ENCODE results near the gene PTPRJ. TPM values are rescaled to one million over a fixed set of nuclear protein-coding genes. Genes with fewer than 3 reads are reported as not detected.
A peak's percentile ranks its signal among the peaks of the same experiment; 100 is the strongest.

Gene PTPRJ
- total RNA-seq, 1 donor = 10.9 TPM

DNA sequence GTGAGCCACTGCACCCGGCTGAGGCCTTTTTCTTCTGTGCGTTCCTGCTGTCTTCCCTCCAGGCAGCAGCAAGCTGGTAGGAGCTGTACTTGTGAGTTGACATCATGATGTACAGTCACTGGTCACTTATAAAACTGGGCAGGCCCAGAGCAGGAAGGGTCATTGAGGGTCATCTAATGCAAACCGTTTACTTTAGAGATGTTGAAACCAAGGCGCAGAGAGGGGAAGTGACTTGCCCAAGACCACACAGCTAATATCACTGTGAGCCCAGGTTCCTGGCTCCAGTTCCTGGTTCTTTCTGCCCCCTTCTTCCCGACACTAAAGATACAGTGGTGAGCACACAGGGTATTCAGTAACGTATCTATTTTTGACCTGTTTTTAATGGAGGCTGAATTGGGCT, 27.3 kb downstream of the PTPRJ start:
- H3K9me3 ChIP-seq (ENCODE audit: low read depth, low read length) = no peaks in the 10 kb centered on the region
- peaks cover 78% of the 10 kb centered on the region for H3K79me2 ChIP-seq (ENCODE audit: insufficient read depth, low read length)
- peak overlapping the region; percentile 29 for H3K27ac ChIP-seq (ENCODE audit: low read depth, low read length)
- no peaks in the 10 kb centered on the region for H3K27me3 ChIP-seq (ENCODE audit: insufficient read depth, low read length)
- TF ChIP-seq, protein P1, sequence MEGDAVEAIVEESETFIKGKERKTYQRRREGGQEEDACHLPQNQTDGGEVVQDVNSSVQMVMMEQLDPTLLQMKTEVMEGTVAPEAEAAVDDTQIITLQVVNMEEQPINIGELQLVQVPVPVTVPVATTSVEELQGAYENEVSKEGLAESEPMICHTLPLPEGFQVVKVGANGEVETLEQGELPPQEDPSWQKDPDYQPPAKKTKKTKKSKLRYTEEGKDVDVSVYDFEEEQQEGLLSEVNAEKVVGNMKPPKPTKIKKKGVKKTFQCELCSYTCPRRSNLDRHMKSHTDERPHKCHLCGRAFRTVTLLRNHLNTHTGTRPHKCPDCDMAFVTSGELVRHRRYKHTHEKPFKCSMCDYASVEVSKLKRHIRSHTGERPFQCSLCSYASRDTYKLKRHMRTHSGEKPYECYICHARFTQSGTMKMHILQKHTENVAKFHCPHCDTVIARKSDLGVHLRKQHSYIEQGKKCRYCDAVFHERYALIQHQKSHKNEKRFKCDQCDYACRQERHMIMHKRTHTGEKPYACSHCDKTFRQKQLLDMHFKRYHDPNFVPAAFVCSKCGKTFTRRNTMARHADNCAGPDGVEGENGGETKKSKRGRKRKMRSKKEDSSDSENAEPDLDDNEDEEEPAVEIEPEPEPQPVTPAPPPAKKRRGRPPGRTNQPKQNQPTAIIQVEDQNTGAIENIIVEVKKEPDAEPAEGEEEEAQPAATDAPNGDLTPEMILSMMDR (IDR thresholded peaks at IDR 0.05; ENCODE audit: extremely low read depth, low read depth, low read length) = no peak
- H3K36me3 ChIP-seq (ENCODE audit: insufficient read depth, low read length) = no peaks in the 10 kb centered on the region
- H3K4me3 ChIP-seq (ENCODE audit: insufficient read depth, low read length) = no peak overlapping the region
- H2AFZ ChIP-seq (ENCODE audit: low read length) = no peak overlapping the region
- H3K4me1 ChIP-seq (ENCODE audit: insufficient read depth, low read length) = peaks cover 41% of the 10 kb centered on the region
- peaks cover 27% of the 10 kb centered on the region for H4K20me1 ChIP-seq (ENCODE audit: insufficient read depth, low read length)
- no peak for DNase-seq (ENCODE audit: insufficient read length, low spot score, missing footprints)
- no peak overlapping the region for H3K4me2 ChIP-seq (ENCODE audit: insufficient read depth, low read length)

DNA sequence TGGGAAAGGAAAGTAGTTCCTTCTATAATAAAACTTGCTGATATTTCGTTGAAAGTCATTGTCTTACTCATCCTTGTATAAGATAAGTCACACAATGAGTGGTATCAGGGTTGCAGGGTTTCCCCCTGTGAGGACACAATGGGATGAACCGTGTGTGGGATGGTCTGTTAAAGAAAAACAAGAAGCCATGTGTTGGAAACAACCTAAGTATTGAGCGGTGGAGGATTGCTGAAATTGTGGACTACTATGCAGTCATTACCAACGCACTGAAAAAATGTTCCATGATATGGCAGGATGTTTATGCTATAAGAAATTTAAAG, 28.6 kb downstream of the PTPRJ start:
- Histone ChIP-seq H3K4me3 (ENCODE audit: insufficient read depth, low read length) (no peak overlapping the region), H3K79me2 (ENCODE audit: insufficient read depth, low read length) (peaks cover 79% of the 10 kb centered on the region), H3K27ac (ENCODE audit: low read depth, low read length) (no peak overlapping the region), H2AFZ (ENCODE audit: low read length) (no peak overlapping the region), H3K9me3 (ENCODE audit: low read depth, low read length) (no peaks in the 10 kb centered on the region), H4K20me1 (ENCODE audit: insufficient read depth, low read length) (peaks cover 34% of the 10 kb centered on the region), H3K36me3 (ENCODE audit: insufficient read depth, low read length) (no peaks in the 10 kb centered on the region), H3K4me2 (ENCODE audit: insufficient read depth, low read length) (no peak overlapping the region), H3K4me1 (ENCODE audit: insufficient read depth, low read length) (peaks cover 51% of the 10 kb centered on the region), H3K27me3 (ENCODE audit: insufficient read depth, low read length) (no peaks in the 10 kb centered on the region)
- TF ChIP-seq, protein P1 (IDR thresholded peaks at IDR 0.05; ENCODE audit: extremely low read depth, low read depth, low read length) = no peak
- DNase-seq (ENCODE audit: insufficient read length, low spot score, missing footprints) = peak; percentile 21

DNA sequence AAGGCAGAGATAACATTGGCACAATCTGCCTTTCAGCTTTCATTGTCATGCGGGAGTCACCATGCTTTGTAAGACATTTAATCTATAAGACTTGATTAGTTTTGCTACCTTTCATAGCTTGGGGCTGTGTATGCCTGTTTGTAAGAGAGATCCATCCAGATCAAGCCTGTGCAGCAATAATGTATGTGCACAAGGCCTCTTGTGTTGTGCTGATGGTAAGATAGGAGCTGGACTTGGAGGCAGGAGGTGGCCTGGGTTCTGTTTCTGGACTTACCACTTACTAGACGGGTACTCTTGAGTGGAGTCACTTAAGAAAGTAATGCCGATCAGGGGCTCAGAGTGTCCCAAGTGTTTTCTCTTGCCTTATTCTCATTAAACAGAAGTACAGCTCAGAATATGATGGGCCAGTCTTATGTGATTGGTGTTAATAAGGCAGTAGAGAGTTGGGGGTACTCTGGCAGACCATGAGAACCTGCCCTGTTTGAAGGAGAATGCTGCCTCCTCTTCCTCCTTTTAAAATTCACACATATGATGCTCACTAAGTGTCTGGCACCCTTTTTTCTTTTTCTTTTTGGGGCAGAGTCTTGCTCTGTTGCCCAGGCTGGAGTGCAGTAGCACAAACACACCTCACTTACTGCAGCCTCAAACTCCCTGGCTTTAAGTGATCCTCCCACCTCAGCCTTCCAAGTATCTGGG, 30.9 kb downstream of the PTPRJ start:
- peaks cover 38% of the 10 kb centered on the region for H4K20me1 ChIP-seq (ENCODE audit: insufficient read depth, low read length)
- no peak overlapping the region for H3K4me2 ChIP-seq (ENCODE audit: insufficient read depth, low read length)
- no peak overlapping the region for H3K27ac ChIP-seq (ENCODE audit: low read depth, low read length)
- no peaks in the 10 kb centered on the region for H3K36me3 ChIP-seq (ENCODE audit: insufficient read depth, low read length)
- H3K79me2 ChIP-seq (ENCODE audit: insufficient read depth, low read length) = peaks cover 81% of the 10 kb centered on the region
- no peak for DNase-seq (ENCODE audit: insufficient read length, low spot score, missing footprints)
- H2AFZ ChIP-seq (ENCODE audit: low read length) = no peak overlapping the region
- H3K27me3 ChIP-seq (ENCODE audit: insufficient read depth, low read length) = no peaks in the 10 kb centered on the region
- peaks cover 27% of the 10 kb centered on the region for H3K4me1 ChIP-seq (ENCODE audit: insufficient read depth, low read length)
- no peak overlapping the region for H3K4me3 ChIP-seq (ENCODE audit: insufficient read depth, low read length)
- H3K9me3 ChIP-seq (ENCODE audit: low read depth, low read length) = no peaks in the 10 kb centered on the region
- TF ChIP-seq, protein P1 (IDR thresholded peaks at IDR 0.05; ENCODE audit: extremely low read depth, low read depth, low read length) = no peak

DNA sequence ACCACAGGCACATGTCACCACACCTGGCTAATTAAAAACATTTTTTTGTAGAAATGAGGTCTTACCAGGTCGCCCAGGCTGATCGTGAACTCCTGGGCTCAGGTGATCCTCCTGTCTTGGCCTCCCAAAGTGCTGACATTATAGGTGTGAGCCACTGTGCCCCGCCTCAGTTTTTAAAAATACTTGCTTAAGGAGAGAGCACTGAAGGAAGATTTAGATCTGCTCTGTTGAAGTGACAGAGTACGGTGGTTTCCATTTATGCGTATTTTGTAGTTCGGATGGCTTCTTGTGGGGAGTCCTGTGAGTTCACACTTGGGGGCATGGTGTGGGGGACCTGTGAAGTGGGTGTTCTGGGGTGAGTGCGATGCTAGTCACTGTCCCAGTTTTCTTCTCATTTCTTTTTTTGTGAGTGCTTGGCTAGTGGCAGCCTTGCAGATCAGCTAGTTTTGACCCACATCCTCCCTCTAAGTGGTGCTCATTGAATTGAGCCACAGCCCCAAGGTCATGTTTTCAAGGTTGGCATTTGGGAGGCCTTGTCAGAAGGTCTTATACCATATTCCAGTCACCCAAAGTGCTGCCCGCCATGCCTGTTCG, 31.5 kb downstream of the PTPRJ start:
- Histone ChIP-seq H3K4me2 (ENCODE audit: insufficient read depth, low read length) (no peak overlapping the region), H3K4me3 (ENCODE audit: insufficient read depth, low read length) (no peak overlapping the region), H3K27ac (ENCODE audit: low read depth, low read length) (no peak overlapping the region), H3K4me1 (ENCODE audit: insufficient read depth, low read length) (peaks cover 21% of the 10 kb centered on the region), H3K79me2 (ENCODE audit: insufficient read depth, low read length) (peaks cover 88% of the 10 kb centered on the region), H4K20me1 (ENCODE audit: insufficient read depth, low read length) (peaks cover 37% of the 10 kb centered on the region), H2AFZ (ENCODE audit: low read length) (no peak overlapping the region), H3K9me3 (ENCODE audit: low read depth, low read length) (no peaks in the 10 kb centered on the region), H3K27me3 (ENCODE audit: insufficient read depth, low read length) (no peaks in the 10 kb centered on the region), H3K36me3 (ENCODE audit: insufficient read depth, low read length) (no peaks in the 10 kb centered on the region)
- TF ChIP-seq, protein P1 (IDR thresholded peaks at IDR 0.05; ENCODE audit: extremely low read depth, low read depth, low read length) = no peak
- DNase-seq (ENCODE audit: insufficient read length, low spot score, missing footprints) = no peak
